ENCODE data around the gene SMTNL2.
"Not testable (repeated sequence)": the region's sequence is repeated elsewhere in the genome, so short reads cannot be mapped to it uniquely, and the experiment has no call there.

The SMTNL2 gene

GRCh38 chr17:4559139-4559791 lies 25.1 kb upstream of the SMTNL2 start:
- in situ Hi-C loops (cut with HindIII; ENCODE audit: low sequenced_read_pairs), result no loop called here

DNA sequence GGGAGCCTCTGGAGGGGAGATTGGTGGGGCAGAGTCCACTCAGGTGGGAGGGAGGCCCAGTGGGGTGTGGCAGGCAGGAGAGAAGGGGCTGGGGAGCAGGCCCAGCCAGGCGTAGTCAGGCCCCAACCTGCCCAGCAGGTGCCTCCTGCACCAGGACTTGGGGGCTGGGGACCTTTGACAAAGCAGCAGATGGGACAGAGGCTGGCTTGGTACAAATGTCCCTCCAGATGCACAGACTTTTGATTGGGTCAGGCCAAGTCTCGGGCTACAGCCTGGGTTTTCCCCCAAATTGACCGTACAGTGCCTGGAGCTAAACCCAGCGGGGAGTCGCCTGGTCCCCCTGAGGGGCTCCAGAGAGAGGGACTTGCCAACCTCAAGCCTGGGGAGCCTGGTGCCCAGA lies 24.4 kb upstream of the SMTNL2 start:
- in situ Hi-C loops (cut with HindIII; ENCODE audit: low sequenced_read_pairs), result no loop called here

GRCh38 chr17:4560421-4560820 lies 23.9 kb upstream of the SMTNL2 start, which contains the start of gene GGT6:
TSS of gene GGT6 (minus strand) at chr17:4560577. CDS start at chr17:4560521, 56 bp downstream.
- in situ Hi-C loops (cut with HindIII; ENCODE audit: low sequenced_read_pairs), result no loop called here

DNA sequence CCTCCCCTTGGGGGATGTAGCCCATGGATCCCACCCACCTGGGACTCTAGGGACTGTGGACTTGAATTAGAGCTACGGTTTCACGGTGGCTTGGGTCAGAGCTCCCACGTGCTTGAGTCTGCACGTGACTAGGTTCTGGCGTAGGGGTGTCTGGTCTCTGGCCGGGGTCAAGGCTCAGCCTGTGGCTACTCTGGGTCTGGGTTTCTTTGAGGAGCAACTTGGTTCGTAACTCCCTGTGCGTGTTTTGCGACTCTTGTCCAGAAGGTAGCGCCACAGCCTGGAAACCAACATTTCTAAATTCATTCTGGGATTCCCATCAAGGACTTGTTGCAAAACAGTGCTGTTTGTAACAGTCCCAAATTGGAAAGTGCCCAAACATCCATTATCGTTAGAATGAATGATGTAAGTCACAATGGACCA lies 23.5 kb upstream of the SMTNL2 start:
- in situ Hi-C loops (cut with HindIII; ENCODE audit: low sequenced_read_pairs), result no loop called here

DNA sequence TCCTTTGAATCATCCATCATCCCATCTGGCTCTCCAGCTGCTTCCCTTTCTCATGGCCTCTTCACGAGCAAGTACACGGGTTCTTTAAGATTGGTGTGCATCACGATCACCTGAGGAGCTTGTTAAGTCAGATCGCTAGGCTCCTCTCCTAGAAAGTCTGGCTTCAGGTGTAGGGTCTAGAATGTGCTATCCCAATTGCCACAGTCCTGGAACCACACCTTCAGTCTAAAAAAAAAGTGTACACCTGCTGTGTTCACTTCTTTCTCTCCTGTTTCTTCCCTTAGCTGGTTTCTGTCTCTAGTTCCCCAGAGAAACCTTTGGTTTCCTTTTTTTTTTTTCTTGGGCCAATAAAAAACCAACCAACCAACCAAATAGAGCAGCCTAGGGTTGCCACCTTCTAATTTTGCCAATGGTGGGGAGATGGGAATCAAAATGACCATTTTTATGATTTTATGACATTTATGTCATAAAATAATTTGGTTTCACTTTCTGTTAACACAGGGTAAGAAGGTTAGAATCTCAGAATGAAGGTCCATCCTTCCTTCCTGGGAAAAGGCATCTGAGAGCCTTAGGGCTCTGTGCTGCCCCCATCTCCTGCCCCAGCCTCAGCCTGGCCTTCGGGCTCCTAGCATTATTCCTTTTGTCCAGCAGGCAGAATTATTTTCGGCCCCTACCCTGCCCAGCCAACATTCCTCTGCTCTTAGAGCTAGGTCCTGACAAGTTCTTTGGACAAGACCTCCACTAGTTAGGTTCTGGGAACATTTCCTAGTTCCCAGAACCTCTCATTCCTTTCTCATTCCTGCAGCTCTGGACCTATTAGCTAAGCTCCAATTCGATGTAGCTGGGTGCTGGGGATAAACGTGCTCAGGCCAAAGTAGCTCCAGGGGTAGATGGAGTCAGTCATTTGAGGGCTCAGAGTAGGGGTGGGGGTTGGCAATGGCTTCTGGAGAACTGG lies 22.0 kb upstream of the SMTNL2 start:
- in situ Hi-C loops (cut with HindIII; ENCODE audit: low sequenced_read_pairs), result no loop called here

DNA sequence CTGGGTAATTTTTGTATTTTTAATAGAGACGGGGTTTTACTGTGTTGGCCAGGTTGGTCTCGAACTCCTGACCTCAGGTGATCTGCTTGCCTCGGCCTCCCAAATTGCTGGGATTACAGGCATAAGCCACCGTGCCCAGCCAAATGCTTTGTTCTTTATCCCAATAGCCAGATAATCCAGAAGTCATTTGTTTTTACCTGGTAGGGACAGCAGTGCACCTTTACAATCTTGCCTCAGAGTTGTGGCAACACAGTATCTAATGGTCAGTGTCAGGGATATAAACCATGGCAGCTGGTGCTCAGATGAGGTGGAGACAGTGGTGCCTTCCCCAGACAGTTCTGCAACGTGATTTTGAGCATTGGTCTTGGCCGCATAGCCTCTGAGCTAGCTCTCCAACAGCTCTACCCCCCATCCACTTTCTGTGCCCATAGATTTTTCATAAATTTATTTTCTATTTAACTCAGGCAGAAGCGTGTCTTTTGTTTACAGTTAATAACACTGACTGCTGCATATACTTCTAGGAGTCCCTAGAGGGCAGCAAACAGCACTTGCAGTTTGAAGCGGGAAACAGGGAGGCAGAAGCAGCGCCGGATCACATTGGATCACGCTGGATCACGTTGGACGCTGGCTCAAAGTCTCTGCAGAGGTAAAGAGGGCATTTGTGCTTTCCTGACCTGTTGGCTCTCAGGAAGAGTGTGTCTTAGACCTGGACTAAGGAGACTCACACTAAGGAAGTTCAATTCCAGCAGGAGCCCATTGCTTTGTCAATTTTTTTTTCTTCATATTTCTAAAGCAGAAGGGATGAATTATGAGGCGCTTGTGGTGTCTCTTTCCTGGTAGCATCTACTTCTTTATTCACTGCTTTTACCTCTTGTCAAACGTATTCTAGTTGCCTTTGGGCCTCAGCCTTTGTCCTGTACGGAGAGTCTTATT lies 18.9 kb upstream of the SMTNL2 start:
- in situ Hi-C loops (cut with HindIII; ENCODE audit: low sequenced_read_pairs), result no loop called here

- in situ Hi-C loops (cut with HindIII; ENCODE audit: low sequenced_read_pairs), result no loop called here
These were observed 17.5 kb upstream of the SMTNL2 start for GRCh38 chr17:4566785-4567184.

GRCh38 chr17:4569591-4569990 lies 14.7 kb upstream of the SMTNL2 start:
- in situ Hi-C loops (cut with HindIII; ENCODE audit: low sequenced_read_pairs), result no loop called here

- in situ Hi-C loops (cut with HindIII; ENCODE audit: low sequenced_read_pairs), result no loop called here
These were observed 12.2 kb upstream of the SMTNL2 start for GRCh38 chr17:4572131-4572530.

- in situ Hi-C loops (cut with HindIII; ENCODE audit: low sequenced_read_pairs), result no loop called here
These were observed 11.2 kb upstream of the SMTNL2 start for GRCh38 chr17:4573115-4573514.

- in situ Hi-C loops (cut with HindIII; ENCODE audit: low sequenced_read_pairs), result no loop called here
These were observed 10.7 kb upstream of the SMTNL2 start for GRCh38 chr17:4573669-4574068.

GRCh38 chr17:4574448-4575045 lies 9.8 kb upstream of the SMTNL2 start:
- in situ Hi-C loops (cut with HindIII; ENCODE audit: low sequenced_read_pairs), result no loop called here

DNA sequence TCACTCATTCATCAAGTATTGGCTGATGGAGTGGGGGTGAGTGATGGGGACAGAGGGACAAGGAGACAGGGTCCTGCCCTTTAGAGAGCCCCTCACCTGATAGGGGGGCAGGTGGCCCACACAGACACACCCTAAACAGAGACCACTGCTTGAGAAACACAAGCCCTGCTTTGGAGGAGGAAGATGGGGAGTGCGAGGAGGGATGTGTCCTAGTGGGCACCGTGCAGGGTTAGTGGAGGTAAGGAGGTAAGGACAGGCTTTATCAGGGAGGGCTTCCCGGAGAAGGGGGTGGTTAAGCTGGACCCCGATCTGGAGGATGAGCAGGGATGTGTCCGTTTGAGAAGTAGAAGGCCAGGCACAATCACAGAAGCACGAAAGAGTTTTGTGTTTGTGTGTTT lies 8.2 kb upstream of the SMTNL2 start:
- in situ Hi-C loops (cut with HindIII; ENCODE audit: low sequenced_read_pairs), result no loop called here

DNA sequence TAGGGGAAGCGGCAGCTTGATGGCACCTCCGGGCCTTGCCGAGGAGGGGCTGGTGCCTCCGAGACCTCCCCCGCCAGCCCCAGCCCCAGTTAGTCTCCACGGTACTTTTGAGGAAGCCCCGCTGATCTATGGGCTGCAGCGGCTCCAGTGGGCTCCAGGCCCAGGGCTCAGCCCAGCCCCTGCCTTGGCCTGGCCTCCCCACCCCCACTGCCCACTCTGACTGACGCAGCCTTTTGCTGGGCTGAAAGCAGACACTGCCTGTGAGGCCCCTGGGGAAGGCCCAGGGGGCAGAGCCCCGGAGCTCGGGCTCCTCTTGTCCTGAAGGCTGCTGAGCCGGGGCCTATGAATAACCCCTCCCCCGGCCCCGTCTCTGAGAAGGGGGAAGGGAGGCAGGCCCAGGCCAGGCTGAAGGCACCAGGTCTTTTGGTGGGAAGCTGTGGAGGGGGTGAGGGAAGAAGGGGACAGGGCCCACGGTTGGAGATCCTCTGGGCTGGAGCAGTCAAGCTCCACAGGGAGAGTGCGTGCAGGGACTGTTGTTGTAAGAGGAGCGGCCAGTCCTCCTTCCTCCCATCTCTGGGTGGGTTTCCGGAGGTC lies 7.5 kb upstream of the SMTNL2 start:
- in situ Hi-C loops (cut with HindIII; ENCODE audit: low sequenced_read_pairs), result no loop called here

DNA sequence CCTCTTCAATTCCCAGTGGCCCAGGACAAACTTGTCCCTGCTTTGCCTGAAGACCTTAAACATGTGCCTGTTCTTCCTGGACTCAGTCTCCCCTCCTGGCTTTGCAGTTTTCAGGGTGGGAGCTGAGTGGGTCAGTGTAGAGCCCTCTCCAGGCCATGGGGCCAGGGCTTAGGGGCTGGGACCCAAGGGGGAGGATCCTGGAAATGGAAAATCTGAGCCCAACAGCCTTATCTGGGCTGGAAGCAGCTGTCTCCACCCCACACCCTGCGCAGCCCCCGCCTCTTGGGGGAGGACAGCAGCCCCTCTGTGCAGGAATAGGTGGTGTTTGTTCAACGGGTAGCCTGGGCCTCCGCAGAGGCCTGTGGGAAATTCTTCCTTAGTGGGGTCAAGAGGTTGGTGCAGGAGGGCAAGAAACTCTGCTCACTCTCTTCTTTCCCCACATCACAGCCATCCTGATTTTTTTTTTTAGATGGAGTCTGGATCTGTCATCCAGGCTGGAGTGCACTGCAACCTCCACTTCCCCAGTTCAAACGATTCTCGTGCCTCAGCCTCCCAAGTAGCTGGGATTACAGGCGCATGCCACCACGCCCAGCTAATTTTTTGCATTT lies 6.8 kb upstream of the SMTNL2 start:
- in situ Hi-C loops (cut with HindIII; ENCODE audit: low sequenced_read_pairs), result no loop called here

GRCh38 chr17:4578349-4578748 lies 6.0 kb upstream of the SMTNL2 start:
- in situ Hi-C loops (cut with HindIII; ENCODE audit: low sequenced_read_pairs), result not testable (repeated sequence)

GRCh38 chr17:4579678-4580077 lies 4.7 kb upstream of the SMTNL2 start:
- in situ Hi-C loops (cut with HindIII; ENCODE audit: low sequenced_read_pairs), result no loop called here

- in situ Hi-C loops (cut with HindIII; ENCODE audit: low sequenced_read_pairs), result no loop called here
These were observed 4.0 kb upstream of the SMTNL2 start for GRCh38 chr17:4580291-4580690.

GRCh38 chr17:4582101-4582501 lies 2.2 kb upstream of the SMTNL2 start:
- in situ Hi-C loops (cut with HindIII; ENCODE audit: low sequenced_read_pairs), result no loop called here

DNA sequence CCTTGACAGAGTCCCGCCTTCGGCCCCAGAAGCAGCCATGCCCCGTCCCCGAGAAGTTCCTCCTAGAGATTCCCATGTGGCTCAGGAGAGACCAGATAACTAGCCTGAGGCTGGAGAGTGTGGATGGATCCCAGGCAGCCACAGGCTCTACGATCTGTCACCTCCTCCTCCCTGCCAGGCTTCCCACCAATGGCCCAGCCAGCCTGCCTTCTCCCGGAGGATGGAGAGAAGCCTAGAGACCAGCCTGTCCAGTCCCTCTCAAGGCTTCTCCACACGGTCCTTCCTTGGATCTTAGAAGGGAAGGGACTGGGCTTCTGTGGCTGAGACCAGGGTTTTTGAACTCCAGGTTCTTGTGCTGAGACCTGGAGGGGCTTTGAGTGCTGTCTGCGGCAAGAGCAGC lies 1.6 kb upstream of the SMTNL2 start:
- in situ Hi-C loops (cut with HindIII; ENCODE audit: low sequenced_read_pairs), result no loop called here
